ENCODE data around the gene AGTRAP. TPM values are rescaled to one million over a fixed set of nuclear protein-coding genes. Genes with fewer than 3 reads are reported as not detected.

Gene AGTRAP
- total and polyA plus RNA-seq, 9 of the 15 experiments (the other 6 are each of a cell fraction or from before 2014, with no cell fraction given), result 26.8 to 105 (median 57.5) TPM

DNA sequence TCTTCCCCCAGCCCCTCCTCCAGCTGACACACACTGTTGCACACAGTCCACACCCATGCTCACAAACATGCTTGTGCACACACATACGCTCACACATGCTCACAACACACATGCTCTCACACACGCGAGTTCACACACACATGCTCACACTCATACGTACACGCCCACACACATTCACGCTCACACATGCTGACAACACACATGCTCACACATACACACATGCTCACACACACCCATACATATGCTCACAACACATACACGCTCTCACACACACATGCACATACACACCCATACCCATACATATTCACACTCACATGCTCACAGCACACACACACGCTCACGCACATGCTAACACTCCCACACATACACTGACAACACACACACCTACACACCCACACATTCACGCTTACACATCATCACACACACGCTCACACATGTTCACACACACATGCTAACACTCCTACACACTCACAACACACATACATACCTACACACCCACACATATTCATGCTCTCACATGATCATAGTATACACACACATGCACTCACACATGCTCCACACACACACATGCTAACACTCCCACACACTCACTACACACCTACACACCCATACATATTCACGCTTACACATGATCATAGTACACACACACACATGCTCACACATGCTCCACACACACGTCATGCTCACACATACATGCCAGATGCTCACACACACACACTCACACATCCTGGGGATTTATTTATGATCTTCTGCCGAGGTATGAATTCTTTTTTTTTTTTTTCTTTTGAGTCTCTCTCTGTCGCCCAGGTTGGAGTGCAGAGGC, 33.7 kb upstream of the AGTRAP start:
- Histone ChIP-seq H3K27me3 (ENCODE audit: control insufficient read depth in 2 of 2, insufficient read depth in 2 of 2, low read length in 2 of 2) (peaks cover 2 to 16% of the 10 kb centered on the region in 2 experiments; a peak in 3 of 5 replicates), H3K4me2 (ENCODE audit: insufficient read depth, low read length) (no peak overlapping the region), H3K9ac (ENCODE audit: insufficient read depth in 1 of 2, low read depth in 2 of 2, low read length in 2 of 2) (0 out of 4 replicates have a peak overlapping the region, but pooled peaks of 1 of the 2 experiments have one; percentile 26), H2AFZ (ENCODE audit: low read depth, low read length) (no peak overlapping the region), H3K4me1 (replicated peaks in 1 of 2; ENCODE audit: control insufficient read depth in 2 of 2, insufficient read depth in 2 of 2, low read length in 2 of 2) (peaks cover 24 to 57% of the 10 kb centered on the region in 2 experiments), H3K36me3 (ENCODE audit: control insufficient read depth, insufficient read depth, low read length) (no peaks in the 10 kb centered on the region), H3K9me3 (replicated peaks; ENCODE audit: control insufficient read depth, insufficient read depth, low read depth, low read length) (no peaks in the 10 kb centered on the region), H3K27ac (ENCODE audit: extremely low read depth, low read depth, low read length) (no peak overlapping the region), H3K9me1 (ENCODE audit: control insufficient read depth, insufficient read depth, low read length) (no peaks in the 10 kb centered on the region), H3K79me2 (ENCODE audit: control insufficient read depth, insufficient read depth, low read length) (no peaks in the 10 kb centered on the region), H3K4me3 (no peak overlapping the region), H4K20me1 (replicated peaks; ENCODE audit: control insufficient read depth, insufficient read depth, low read length) (no peaks in the 10 kb centered on the region)
- BruUV-seq (replicated peaks), result no TSS peak
- POLR2A ChIA-PET, result no interaction called here
- DNase-seq (ENCODE audit: extremely low read depth in 1 of 4, low spot score in 3 of 4), result no peak
- in situ Hi-C loops (cut with MboI), result no loop called here
- intact Hi-C loops (cut with micrococcal nuclease), result no loop called here
- peak; percentile 75 for FAIRE-seq
- CTCF ChIA-PET (ENCODE audit: low intra/inter-chr PET ratio), result no interaction called here
- WGBS (ENCODE audit: insufficient coverage, low coverage, missing lambda C conversion rate), result 61% methylated on average over 15 of the region's 15 CpGs
- ATAC-seq, result no peak
- TF ChIP-seq CTBP1 (IDR thresholded peaks at IDR 0.05; ENCODE audit: borderline replicate concordance) (no peak), SMC3 (conservative IDR thresholded peaks at IDR 0.05; ENCODE audit: insufficient read depth, low read depth, low read length) (no peak), MCM3 (IDR thresholded peaks at IDR 0.05) (peak; percentile 21; the same call in 1 of the 2 replicates), TCFL5 (CRISPR knock-in tag; conservative IDR thresholded peaks at IDR 0.05) (no peak), PHF8 (IDR thresholded peaks at IDR 0.05; ENCODE audit: borderline replicate concordance, low read length) (no peak), ELF4 (CRISPR knock-in tag; IDR thresholded peaks at IDR 0.05) (peak; percentile 38; the same call in 1 of the 2 replicates)
- TF ChIP-seq, protein P1, sequence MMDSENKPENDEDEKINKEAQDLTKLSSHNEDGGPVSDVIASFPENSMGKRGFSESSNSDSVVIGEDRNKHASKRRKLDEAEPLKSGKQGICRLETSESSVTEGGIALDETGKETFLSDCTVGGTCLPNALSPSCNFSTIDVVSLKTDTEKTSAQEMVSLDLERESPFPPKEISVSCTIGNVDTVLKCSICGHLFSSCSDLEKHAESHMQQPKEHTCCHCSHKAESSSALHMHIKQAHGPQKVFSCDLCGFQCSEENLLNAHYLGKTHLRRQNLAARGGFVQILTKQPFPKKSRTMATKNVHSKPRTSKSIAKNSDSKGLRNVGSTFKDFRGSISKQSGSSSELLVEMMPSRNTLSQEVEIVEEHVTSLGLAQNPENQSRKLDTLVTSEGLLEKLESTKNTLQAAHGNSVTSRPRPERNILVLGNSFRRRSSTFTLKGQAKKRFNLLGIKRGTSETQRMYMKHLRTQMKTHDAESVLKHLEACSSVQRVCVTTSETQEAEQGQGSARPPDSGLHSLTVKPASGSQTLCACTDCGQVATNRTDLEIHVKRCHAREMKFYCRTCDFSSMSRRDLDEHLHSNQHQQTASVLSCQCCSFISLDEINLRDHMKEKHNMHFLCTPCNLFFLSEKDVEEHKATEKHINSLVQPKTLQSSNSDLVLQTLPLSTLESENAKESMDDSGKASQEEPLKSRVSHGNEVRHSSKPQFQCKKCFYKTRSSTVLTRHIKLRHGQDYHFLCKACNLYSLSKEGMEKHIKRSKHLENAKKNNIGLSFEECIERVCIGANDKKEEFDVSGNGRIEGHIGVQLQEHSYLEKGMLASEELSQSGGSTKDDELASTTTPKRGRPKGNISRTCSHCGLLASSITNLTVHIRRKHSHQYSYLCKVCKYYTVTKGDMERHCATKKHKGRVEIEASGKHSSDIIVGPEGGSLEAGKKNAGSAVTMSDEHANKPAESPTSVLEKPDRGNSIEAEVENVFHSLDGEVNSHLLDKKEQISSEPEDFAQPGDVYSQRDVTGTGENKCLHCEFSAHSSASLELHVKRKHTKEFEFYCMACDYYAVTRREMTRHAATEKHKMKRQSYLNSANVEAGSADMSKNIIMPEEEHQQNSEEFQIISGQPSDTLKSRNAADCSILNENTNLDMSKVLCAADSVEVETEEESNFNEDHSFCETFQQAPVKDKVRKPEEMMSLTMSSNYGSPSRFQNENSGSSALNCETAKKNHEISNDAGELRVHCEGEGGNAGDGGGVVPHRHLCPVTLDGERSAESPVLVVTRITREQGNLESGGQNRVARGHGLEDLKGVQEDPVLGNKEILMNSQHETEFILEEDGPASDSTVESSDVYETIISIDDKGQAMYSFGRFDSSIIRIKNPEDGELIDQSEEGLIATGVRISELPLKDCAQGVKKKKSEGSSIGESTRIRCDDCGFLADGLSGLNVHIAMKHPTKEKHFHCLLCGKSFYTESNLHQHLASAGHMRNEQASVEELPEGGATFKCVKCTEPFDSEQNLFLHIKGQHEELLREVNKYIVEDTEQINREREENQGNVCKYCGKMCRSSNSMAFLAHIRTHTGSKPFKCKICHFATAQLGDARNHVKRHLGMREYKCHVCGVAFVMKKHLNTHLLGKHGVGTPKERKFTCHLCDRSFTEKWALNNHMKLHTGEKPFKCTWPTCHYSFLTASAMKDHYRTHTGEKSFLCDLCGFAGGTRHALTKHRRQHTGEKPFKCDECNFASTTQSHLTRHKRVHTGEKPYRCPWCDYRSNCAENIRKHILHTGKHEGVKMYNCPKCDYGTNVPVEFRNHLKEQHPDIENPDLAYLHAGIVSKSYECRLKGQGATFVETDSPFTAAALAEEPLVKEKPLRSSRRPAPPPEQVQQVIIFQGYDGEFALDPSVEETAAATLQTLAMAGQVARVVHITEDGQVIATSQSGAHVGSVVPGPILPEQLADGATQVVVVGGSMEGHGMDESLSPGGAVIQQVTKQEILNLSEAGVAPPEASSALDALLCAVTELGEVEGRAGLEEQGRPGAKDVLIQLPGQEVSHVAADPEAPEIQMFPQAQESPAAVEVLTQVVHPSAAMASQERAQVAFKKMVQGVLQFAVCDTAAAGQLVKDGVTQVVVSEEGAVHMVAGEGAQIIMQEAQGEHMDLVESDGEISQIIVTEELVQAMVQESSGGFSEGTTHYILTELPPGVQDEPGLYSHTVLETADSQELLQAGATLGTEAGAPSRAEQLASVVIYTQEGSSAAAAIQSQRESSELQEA (IDR thresholded peaks at IDR 0.05; ENCODE audit: low read depth), result peak; percentile 54; the same call in 1 of the 2 replicates
